Body of pancreas (tissue), 4 donors: ENCODE results near the gene GPS2.

ENCODE experiments used
- POLR2A ChIP-seq, 3 donors: fragments of 450-650 bp; IDR thresholded peaks; one replicate each; pipeline ENCODE4 v1.6.1; 2016; ENCODE audit warnings: antibody characterized with exemption in 3 of 3, mild to moderate bottlenecking in 2 of 3
- TF ChIP-seq, protein P1 (sequence below), 7 experiments: fragments of 450-650 bp in 4 of 7; fragments of 200-600 bp in 3 of 7; sonication (generic) in 3 of 7; IDR thresholded peaks; one replicate each; pipeline ENCODE4 v1.5.1; 2016 to 2019; ENCODE audit warnings: antibody characterized with exemption in 7 of 7

- TF ChIP-seq, protein P1, sequence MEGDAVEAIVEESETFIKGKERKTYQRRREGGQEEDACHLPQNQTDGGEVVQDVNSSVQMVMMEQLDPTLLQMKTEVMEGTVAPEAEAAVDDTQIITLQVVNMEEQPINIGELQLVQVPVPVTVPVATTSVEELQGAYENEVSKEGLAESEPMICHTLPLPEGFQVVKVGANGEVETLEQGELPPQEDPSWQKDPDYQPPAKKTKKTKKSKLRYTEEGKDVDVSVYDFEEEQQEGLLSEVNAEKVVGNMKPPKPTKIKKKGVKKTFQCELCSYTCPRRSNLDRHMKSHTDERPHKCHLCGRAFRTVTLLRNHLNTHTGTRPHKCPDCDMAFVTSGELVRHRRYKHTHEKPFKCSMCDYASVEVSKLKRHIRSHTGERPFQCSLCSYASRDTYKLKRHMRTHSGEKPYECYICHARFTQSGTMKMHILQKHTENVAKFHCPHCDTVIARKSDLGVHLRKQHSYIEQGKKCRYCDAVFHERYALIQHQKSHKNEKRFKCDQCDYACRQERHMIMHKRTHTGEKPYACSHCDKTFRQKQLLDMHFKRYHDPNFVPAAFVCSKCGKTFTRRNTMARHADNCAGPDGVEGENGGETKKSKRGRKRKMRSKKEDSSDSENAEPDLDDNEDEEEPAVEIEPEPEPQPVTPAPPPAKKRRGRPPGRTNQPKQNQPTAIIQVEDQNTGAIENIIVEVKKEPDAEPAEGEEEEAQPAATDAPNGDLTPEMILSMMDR (IDR thresholded peaks at IDR 0.05) = no peak
- TF ChIP-seq POLR2A (IDR thresholded peaks at IDR 0.05) = no peak
Measured at GRCh38 chr17:7363311-7363710, 48.2 kb upstream of the GPS2 start.
